Duodenal mucosa (tissue), 2 donors: ENCODE data around the gene TMX4.
"Not testable (repeated sequence)": the region's sequence is repeated elsewhere in the genome, so short reads cannot be mapped to it uniquely, and the experiment has no call there.

Experiments
- H3K27ac ChIP-seq: one replicate; pipeline ENCODE4 v1.7.0; 2013; ENCODE audit warnings: low read depth, low read length
- H3K27me3 ChIP-seq, 2 donors: one replicate each; pipeline ENCODE4 v1.7.0; 2013; ENCODE audit warnings: low read length in 2 of 2, control low read depth in 1 of 2; ENCODE audit not compliant: insufficient read depth in 2 of 2, control insufficient read depth in 1 of 2
- H3K36me3 ChIP-seq, 2 donors: one replicate each; pipeline ENCODE4 v1.7.0; 2013; ENCODE audit warnings: low read length in 2 of 2, control low read depth in 1 of 2; ENCODE audit not compliant: insufficient read depth in 2 of 2, control insufficient read depth in 1 of 2
- H3K4me1 ChIP-seq, 2 donors: one replicate each; pipeline ENCODE4 v1.7.0; 2013; ENCODE audit warnings: low read length in 2 of 2, control low read depth in 1 of 2; ENCODE audit not compliant: insufficient read depth in 2 of 2, control insufficient read depth in 1 of 2
- H3K4me3 ChIP-seq, 2 donors: one replicate each; pipeline ENCODE4 v1.7.0; 2013; ENCODE audit warnings: low read length in 2 of 2, low read depth in 1 of 2
- H3K9ac ChIP-seq, 2 donors: one replicate each; pipeline ENCODE4 v1.7.0; 2013; ENCODE audit warnings: low read length in 2 of 2, low read depth in 1 of 2
- H3K9me3 ChIP-seq, 2 donors: one replicate each; pipeline ENCODE4 v1.7.0; 2013; ENCODE audit warnings: low read length in 2 of 2, control low read depth in 1 of 2; ENCODE audit not compliant: control insufficient read depth in 1 of 2

Gene TMX4

GRCh38 chr20:7977709-7978108, 41.9 kb downstream of the TMX4 start:
- Histone ChIP-seq H3K27me3 (no peaks in the 10 kb centered on the region), H3K9ac (no peak overlapping the region), H3K27ac (no peak overlapping the region), H3K36me3 (peaks cover 0 to 17% of the 10 kb centered on the region in 2 donors), H3K9me3 (no peaks in the 10 kb centered on the region), H3K4me3 (no peak overlapping the region), H3K4me1 (no peaks in the 10 kb centered on the region)

- Histone ChIP-seq H3K36me3 (peaks cover 0 to 5% of the 10 kb centered on the region in 2 donors), H3K27me3 (no peaks in the 10 kb centered on the region), H3K4me1 (no peaks in the 10 kb centered on the region), H3K9ac (no peak overlapping the region), H3K4me3 (no peak overlapping the region), H3K9me3 (no peaks in the 10 kb centered on the region), H3K27ac (no peak overlapping the region)
These were observed 43.6 kb downstream of the TMX4 start for GRCh38 chr20:7975851-7976414.

GRCh38 chr20:7974785-7975435, 44.7 kb downstream of the TMX4 start:
- Histone ChIP-seq H3K27ac (no peak overlapping the region), H3K36me3 (no peaks in the 10 kb centered on the region), H3K9ac (no peak overlapping the region), H3K4me1 (no peaks in the 10 kb centered on the region), H3K9me3 (no peaks in the 10 kb centered on the region), H3K4me3 (no peak overlapping the region), H3K27me3 (no peaks in the 10 kb centered on the region)

- Histone ChIP-seq H3K27ac (no peak overlapping the region), H3K9me3 (no peaks in the 10 kb centered on the region), H3K36me3 (no peaks in the 10 kb centered on the region), H3K27me3 (no peaks in the 10 kb centered on the region), H3K4me3 (no peak overlapping the region), H3K4me1 (no peaks in the 10 kb centered on the region), H3K9ac (no peak overlapping the region)
These were observed 47.9 kb downstream of the TMX4 start for GRCh38 chr20:7971536-7972280.

GRCh38 chr20:7967199-7967844, 52.2 kb downstream of the TMX4 start:
- no peaks in the 10 kb centered on the region for H3K9me3 ChIP-seq
- no peaks in the 10 kb centered on the region for H3K4me1 ChIP-seq
- H3K36me3 ChIP-seq, result no peaks in the 10 kb centered on the region
- no peaks in the 10 kb centered on the region for H3K27me3 ChIP-seq
- no peak overlapping the region for H3K27ac ChIP-seq
- H3K9ac ChIP-seq, result no peak overlapping the region
- no peak overlapping the region for H3K4me3 ChIP-seq

GRCh38 chr20:7966176-7966575, 53.4 kb downstream of the TMX4 start:
- Histone ChIP-seq H3K4me3 (no peak overlapping the region), H3K9ac (no peak overlapping the region), H3K36me3 (no peaks in the 10 kb centered on the region), H3K4me1 (no peaks in the 10 kb centered on the region), H3K9me3 (no peaks in the 10 kb centered on the region), H3K27ac (no peak overlapping the region), H3K27me3 (no peaks in the 10 kb centered on the region)

GRCh38 chr20:7959484-7959883, 60.1 kb downstream of the TMX4 start:
- H3K4me1 ChIP-seq, result no peaks in the 10 kb centered on the region
- no peak overlapping the region for H3K4me3 ChIP-seq
- no peaks in the 10 kb centered on the region for H3K36me3 ChIP-seq
- H3K9me3 ChIP-seq, result no peaks in the 10 kb centered on the region
- no peak overlapping the region for H3K27ac ChIP-seq
- H3K27me3 ChIP-seq, result no peaks in the 10 kb centered on the region
- H3K9ac ChIP-seq, result no peak overlapping the region

- H3K9me3 ChIP-seq, H3K4me3 ChIP-seq, H3K9ac ChIP-seq, H3K27ac ChIP-seq, H3K36me3 ChIP-seq, H3K27me3 ChIP-seq, H3K4me1 ChIP-seq: not testable (repeated sequence)
These were observed 63.0 kb downstream of the TMX4 start for GRCh38 chr20:7956561-7956960.

GRCh38 chr20:7950387-7950786, 69.2 kb downstream of the TMX4 start:
- Histone ChIP-seq H3K9me3 (no peaks in the 10 kb centered on the region), H3K4me3 (no peak overlapping the region), H3K9ac (no peak overlapping the region), H3K4me1 (no peaks in the 10 kb centered on the region), H3K27ac (no peak overlapping the region), H3K36me3 (no peaks in the 10 kb centered on the region), H3K27me3 (no peaks in the 10 kb centered on the region)

- Histone ChIP-seq H3K4me3 (no peak overlapping the region), H3K9ac (no peak overlapping the region), H3K27ac (no peak overlapping the region), H3K9me3 (no peaks in the 10 kb centered on the region), H3K36me3 (no peaks in the 10 kb centered on the region), H3K27me3 (no peaks in the 10 kb centered on the region), H3K4me1 (peaks cover 3 to 13% of the 10 kb centered on the region in 2 donors)
These were observed 75.7 kb downstream of the TMX4 start for GRCh38 chr20:7943891-7944290.
